Thyroid gland (tissue), 4 donors: Measurements from ENCODE around the gene KIF16B.

Experiments
- CTCF ChIP-seq, 6 experiments: fragments of 200-600 bp in 3 of 6; fragments of 450-650 bp in 3 of 6; sonication (generic) in 3 of 6; IDR thresholded peaks; one replicate each; pipeline ENCODE4 v1.5.1; 2016 to 2019; ENCODE audit warnings: antibody characterized with exemption in 6 of 6, mild to moderate bottlenecking in 2 of 6, inconsistent platforms in 1 of 6, moderate library complexity in 1 of 6
- POLR2A ChIP-seq, 2 donors: fragments of 450-650 bp; IDR thresholded peaks; one replicate each; pipeline ENCODE4 v1.6.1; 2017; ENCODE audit warnings: antibody characterized with exemption in 2 of 2, mild to moderate bottlenecking in 2 of 2, moderate library complexity in 1 of 2

DNA sequence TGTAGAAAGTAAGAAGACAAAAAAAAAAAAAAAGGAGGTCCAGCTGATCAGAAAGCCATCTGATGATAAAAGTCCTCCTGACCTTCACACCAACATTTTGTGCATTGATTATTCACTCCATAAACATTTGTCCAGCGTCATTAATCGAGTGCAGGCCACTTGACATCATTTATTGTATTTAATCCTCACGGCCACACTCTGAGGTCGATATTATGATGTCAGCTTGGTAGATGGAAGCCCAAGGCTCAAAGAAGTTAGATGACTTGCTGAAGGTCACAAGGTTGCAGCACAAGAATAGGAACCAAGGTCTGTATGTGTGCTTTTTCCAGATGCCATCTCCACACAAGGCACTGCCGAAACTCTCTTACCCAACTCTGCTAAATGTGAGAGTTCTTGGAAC is 328.4 kb downstream of the KIF16B start:
- TF ChIP-seq CTCF (IDR thresholded peaks at IDR 0.05) (no peak), POLR2A (IDR thresholded peaks at IDR 0.05) (no peak)
